Central memory CD8-positive, alpha-beta T cell (primary cell): ENCODE data around the gene LRRC39.
A peak's percentile ranks its signal among the peaks of the same experiment; 100 is the strongest.

ENCODE experiments used
- ATAC-seq: fragments of 150-1000 bp; cut with Tn5 transposase; replicated peaks from 2 replicates; pipeline ENCODE4 v1.10.0; 2022; ENCODE audit warnings: mild to moderate bottlenecking, moderate FRiP score, moderate number of reproducible peaks; ENCODE audit not compliant: poor library complexity, severe bottlenecking; ENCODE audit errors: extremely low read depth
- DNase-seq, 2 donors: peaks; one replicate each; pipeline ENCODE4 v3.0.0; 2021; ENCODE audit warnings: low spot score in 2 of 2
- H3K27ac Mint-ChIP-seq: one replicate; pipeline ENCODE4 v1.8.0; 2022; ENCODE audit warnings: low read depth, mild to moderate bottlenecking, moderate library complexity, mixed read lengths
- H3K27me3 Mint-ChIP-seq: one replicate; pipeline ENCODE4 v1.8.0; 2022; ENCODE audit warnings: mixed read lengths
- H3K36me3 Mint-ChIP-seq: one replicate; pipeline ENCODE4 v1.8.0; 2022; ENCODE audit warnings: mild to moderate bottlenecking, moderate library complexity, mixed read lengths; ENCODE audit not compliant: insufficient read depth
- H3K4me1 Mint-ChIP-seq: one replicate; pipeline ENCODE4 v1.8.0; 2022; ENCODE audit warnings: mixed read lengths
- H3K4me3 Mint-ChIP-seq: one replicate; pipeline ENCODE4 v1.8.0; 2022; ENCODE audit warnings: mild to moderate bottlenecking, moderate library complexity, mixed read lengths
- H3K9me3 Mint-ChIP-seq: one replicate; pipeline ENCODE4 v1.8.0; 2022; ENCODE audit warnings: mixed read lengths

LRRC39 gene

GRCh38 chr1:100142343-100142742, 35.7 kb downstream of the LRRC39 start:
- Mint-ChIP-seq H3K4me3 (no peak overlapping the region), H3K36me3 (peaks cover 69% of the 10 kb centered on the region), H3K27ac (peak overlapping the region; percentile 59), H3K4me1 (peaks cover 6% of the 10 kb centered on the region), H3K27me3 (no peaks in the 10 kb centered on the region), H3K9me3 (no peaks in the 10 kb centered on the region)
- DNase-seq, result no peak
- no peak for ATAC-seq

- Mint-ChIP-seq H3K9me3 (no peaks in the 10 kb centered on the region), H3K4me3 (no peak overlapping the region), H3K27ac (peak overlapping the region; percentile 59), H3K36me3 (peaks cover 64% of the 10 kb centered on the region), H3K27me3 (no peaks in the 10 kb centered on the region), H3K4me1 (peaks cover 6% of the 10 kb centered on the region)
- DNase-seq (no peak), ATAC-seq (no peak)
Observed at GRCh38 chr1:100141192-100141591, 36.9 kb downstream of the LRRC39 start.

- no peak overlapping the region for H3K27ac Mint-ChIP-seq
- no peak overlapping the region for H3K4me3 Mint-ChIP-seq
- ATAC-seq, result no peak
- peaks cover 48% of the 10 kb centered on the region for H3K36me3 Mint-ChIP-seq
- no peaks in the 10 kb centered on the region for H3K27me3 Mint-ChIP-seq
- peaks cover 22% of the 10 kb centered on the region for H3K4me1 Mint-ChIP-seq
- no peaks in the 10 kb centered on the region for H3K9me3 Mint-ChIP-seq
- DNase-seq, result no peak
Observed at GRCh38 chr1:100137602-100138001, 40.5 kb downstream of the LRRC39 start.

- Mint-ChIP-seq H3K27ac (no peak overlapping the region), H3K9me3 (no peaks in the 10 kb centered on the region), H3K36me3 (peaks cover 28% of the 10 kb centered on the region), H3K4me3 (no peak overlapping the region), H3K27me3 (no peaks in the 10 kb centered on the region), H3K4me1 (peaks cover 25% of the 10 kb centered on the region)
- DNase-seq, result no peak
- no peak for ATAC-seq
Observed at GRCh38 chr1:100134872-100135271, 43.2 kb downstream of the LRRC39 start.

GRCh38 chr1:100132566-100133477, 45.2 kb downstream of the LRRC39 start, which contains the start of the genes SASS6 and TRMT13:
Gene SASS6, minus strand, starts transcription at chr1:100132930. Its CDS starts 116 bp downstream, at chr1:100132814.
Gene TRMT13, plus strand, starts transcription at chr1:100133163. Its CDS starts 6 bp downstream, at chr1:100133169.
- peak; percentile 97 for ATAC-seq
- Mint-ChIP-seq H3K4me1 (peaks cover 25% of the 10 kb centered on the region), H3K4me3 (peak within 1 kb of the TSS; percentile 98), H3K36me3 (peaks cover 14% of the 10 kb centered on the region), H3K27ac (peak within 1 kb of the TSS; percentile 98), H3K27me3 (no peaks in the 10 kb centered on the region), H3K9me3 (no peaks in the 10 kb centered on the region)
- peak; percentile 87 to 89 for DNase-seq

GRCh38 chr1:100131623-100132022, 46.4 kb downstream of the LRRC39 start:
- H3K4me3 Mint-ChIP-seq, result peak overlapping the region; percentile 98
- ATAC-seq (no peak), DNase-seq (no peak)
- no peak overlapping the region for H3K27ac Mint-ChIP-seq
- no peaks in the 10 kb centered on the region for H3K9me3 Mint-ChIP-seq
- peaks cover 25% of the 10 kb centered on the region for H3K4me1 Mint-ChIP-seq
- peaks cover 8% of the 10 kb centered on the region for H3K36me3 Mint-ChIP-seq
- H3K27me3 Mint-ChIP-seq, result no peaks in the 10 kb centered on the region

GRCh38 chr1:100130552-100131077, 47.4 kb downstream of the LRRC39 start:
- DNase-seq, result no peak
- Mint-ChIP-seq H3K27ac (no peak overlapping the region), H3K27me3 (no peaks in the 10 kb centered on the region), H3K4me3 (no peak overlapping the region), H3K4me1 (peaks cover 25% of the 10 kb centered on the region), H3K9me3 (no peaks in the 10 kb centered on the region), H3K36me3 (peaks cover 8% of the 10 kb centered on the region)
- no peak for ATAC-seq

- Mint-ChIP-seq H3K27me3 (no peaks in the 10 kb centered on the region), H3K4me3 (no peak overlapping the region), H3K27ac (no peak overlapping the region), H3K4me1 (peaks cover 7% of the 10 kb centered on the region), H3K9me3 (no peaks in the 10 kb centered on the region), H3K36me3 (no peaks in the 10 kb centered on the region)
- ATAC-seq (no peak), DNase-seq (no peak)
Observed at GRCh38 chr1:100127226-100127625, 50.8 kb downstream of the LRRC39 start.

GRCh38 chr1:100122177-100122576, 55.9 kb downstream of the LRRC39 start:
- H3K27me3 Mint-ChIP-seq, result no peaks in the 10 kb centered on the region
- H3K4me1 Mint-ChIP-seq, result no peaks in the 10 kb centered on the region
- no peak overlapping the region for H3K4me3 Mint-ChIP-seq
- no peak for ATAC-seq
- H3K27ac Mint-ChIP-seq, result no peak overlapping the region
- peaks cover 6% of the 10 kb centered on the region for H3K36me3 Mint-ChIP-seq
- no peaks in the 10 kb centered on the region for H3K9me3 Mint-ChIP-seq
- no peak for DNase-seq

- no peak for ATAC-seq
- DNase-seq, result no peak
- H3K4me1 Mint-ChIP-seq, result no peaks in the 10 kb centered on the region
- no peaks in the 10 kb centered on the region for H3K27me3 Mint-ChIP-seq
- no peak overlapping the region for H3K27ac Mint-ChIP-seq
- H3K9me3 Mint-ChIP-seq, result no peaks in the 10 kb centered on the region
- H3K36me3 Mint-ChIP-seq, result peaks cover 10% of the 10 kb centered on the region
- H3K4me3 Mint-ChIP-seq, result no peak overlapping the region
Observed at GRCh38 chr1:100115524-100115923, 62.5 kb downstream of the LRRC39 start.

- ATAC-seq (no peak), DNase-seq (no peak)
- Mint-ChIP-seq H3K27me3 (no peaks in the 10 kb centered on the region), H3K36me3 (peaks cover 24% of the 10 kb centered on the region), H3K27ac (no peak overlapping the region), H3K4me1 (no peaks in the 10 kb centered on the region), H3K4me3 (no peak overlapping the region), H3K9me3 (no peaks in the 10 kb centered on the region)
Observed at GRCh38 chr1:100109554-100110066, 68.4 kb downstream of the LRRC39 start.

GRCh38 chr1:100107696-100108095, 70.4 kb downstream of the LRRC39 start:
- H3K9me3 Mint-ChIP-seq, result no peaks in the 10 kb centered on the region
- H3K27ac Mint-ChIP-seq, result no peak overlapping the region
- H3K27me3 Mint-ChIP-seq, result no peaks in the 10 kb centered on the region
- H3K4me1 Mint-ChIP-seq, result no peaks in the 10 kb centered on the region
- no peak for ATAC-seq
- DNase-seq, result no peak
- H3K36me3 Mint-ChIP-seq, result peaks cover 35% of the 10 kb centered on the region
- no peak overlapping the region for H3K4me3 Mint-ChIP-seq

GRCh38 chr1:100101564-100101963, 76.5 kb downstream of the LRRC39 start:
- no peaks in the 10 kb centered on the region for H3K27me3 Mint-ChIP-seq
- H3K27ac Mint-ChIP-seq, result no peak overlapping the region
- DNase-seq (no peak), ATAC-seq (no peak)
- H3K9me3 Mint-ChIP-seq, result no peaks in the 10 kb centered on the region
- no peak overlapping the region for H3K4me3 Mint-ChIP-seq
- no peaks in the 10 kb centered on the region for H3K4me1 Mint-ChIP-seq
- H3K36me3 Mint-ChIP-seq, result peaks cover 30% of the 10 kb centered on the region
